Tibial nerve (tissue), 4 donors: Measurements from ENCODE around the gene PANK4. TPM values are rescaled to one million over a fixed set of nuclear protein-coding genes. Genes with fewer than 3 reads are reported as not detected.

Experiments used
- DNase-seq, 2 donors: peaks; one replicate each; pipeline ENCODE4 v3.0.0-alpha.2; 2019; ENCODE audit warnings: low spot score in 2 of 2
- H3K27ac ChIP-seq, 4 donors: fragments of 200-600 bp; sonication (generic) in 3 of 4; one replicate each; pipeline ENCODE4 v1.5.1; 2017 to 2019; ENCODE audit warnings: mild to moderate bottlenecking in 1 of 4
- H3K27me3 ChIP-seq, 2 donors: fragments of 200-600 bp; sonication (generic) in 1 of 2; one replicate each; pipeline versions ENCODE4 v1.5.1 to v1.6.0; 2017 to 2019
- H3K36me3 ChIP-seq, 3 donors: fragments of 200-600 bp; sonication (generic); one replicate each; pipeline ENCODE4 v1.5.1; 2018 to 2019
- H3K4me1 ChIP-seq, 4 donors: fragments of 200-600 bp; sonication (generic) in 3 of 4; one replicate each; pipeline ENCODE4 v1.5.1; 2017 to 2019
- H3K4me3 ChIP-seq, 4 donors: fragments of 200-600 bp; sonication (generic) in 3 of 4; one replicate each; pipeline ENCODE4 v1.5.1; 2017 to 2019; ENCODE audit warnings: mild to moderate bottlenecking in 1 of 4, moderate library complexity in 1 of 4
- H3K9me3 ChIP-seq, 4 donors: fragments of 200-600 bp; sonication (generic) in 3 of 4; one replicate each; pipeline ENCODE4 v1.5.1; 2017 to 2019
- CTCF ChIP-seq, 5 experiments: fragments of 200-600 bp in 3 of 5; fragments of 450-650 bp in 2 of 5; sonication (generic) in 3 of 5; IDR thresholded peaks; one replicate each; pipeline ENCODE4 v1.5.1; 2016 to 2019; ENCODE audit warnings: antibody characterized with exemption in 5 of 5, mild to moderate bottlenecking in 3 of 5, moderate library complexity in 2 of 5
- EP300 ChIP-seq, 2 donors: sonication (generic); formaldehyde crosslinking; IDR thresholded peaks; one replicate each; pipeline ENCODE4 v1.6.1; 2017; ENCODE audit warnings: antibody characterized with exemption in 2 of 2, mild to moderate bottlenecking in 1 of 2
- POLR2A ChIP-seq, 2 donors: fragments of 450-650 bp; IDR thresholded peaks; one replicate each; pipeline ENCODE4 v1.6.1; 2017; ENCODE audit warnings: antibody characterized with exemption in 2 of 2, mild to moderate bottlenecking in 2 of 2, moderate library complexity in 2 of 2
- WGBS, 2 donors: methylation state at CpG; one replicate each; pipeline ENCODE4 v1.1.5; 2018; 5-methylcytosine and 5-hydroxymethylcytosine counted together
- total RNA-seq, 4 donors: library from RNA; depleted of rRNA; stranded (reverse); fragments of >200 nt; gene quantifications; one replicate each; pipeline ENCODE4 v1.1.0, GENCODE V29; 2016

Gene PANK4
- total RNA-seq, 4 donors from 2014 or later, result 14.2 to 50.0 (median 38.1) TPM

- WGBS, 2 donors, result 86 to 92% methylated on average over 11 to 20 of the region's 24 CpGs
- Histone ChIP-seq H3K27ac (no peak overlapping the region), H3K9me3 (no peaks in the 10 kb centered on the region), H3K36me3 (peaks cover 0 to 66% (median 3%) of the 10 kb centered on the region in 3 donors), H3K4me3 (no peak overlapping the region), H3K4me1 (peaks cover 0 to 23% (median 8%) of the 10 kb centered on the region in 4 donors), H3K27me3 (peaks cover 0 to 2% of the 10 kb centered on the region in 2 donors)
- DNase-seq, result no peak
- TF ChIP-seq CTCF (IDR thresholded peaks at IDR 0.05) (peak in 2 of 5 experiments; percentile 24 to 26), POLR2A (IDR thresholded peaks at IDR 0.05) (no peak)
Observed at GRCh38 chr1:2561898-2562895, 35.8 kb upstream of the PANK4 start.

GRCh38 chr1:2561446-2561845 lies 35.0 kb upstream of the PANK4 start:
- Histone ChIP-seq H3K4me1 (peaks cover 0 to 28% (median 13%) of the 10 kb centered on the region in 4 donors), H3K27me3 (no peaks in the 10 kb centered on the region), H3K9me3 (no peaks in the 10 kb centered on the region), H3K36me3 (peaks cover 0 to 66% (median 3%) of the 10 kb centered on the region in 3 donors), H3K27ac (no peak overlapping the region), H3K4me3 (no peak overlapping the region)
- WGBS, 2 donors, result 81 to 86% methylated on average over 11 of the region's 11 CpGs
- no peak for DNase-seq
- TF ChIP-seq EP300 (IDR thresholded peaks at IDR 0.05), result no peak
- no peak for TF ChIP-seq CTCF (IDR thresholded peaks at IDR 0.05)
- no peak for TF ChIP-seq POLR2A (IDR thresholded peaks at IDR 0.05)

GRCh38 chr1:2560299-2561073 lies 34.1 kb upstream of the PANK4 start:
- TF ChIP-seq POLR2A (IDR thresholded peaks at IDR 0.05), result no peak
- TF ChIP-seq EP300 (IDR thresholded peaks at IDR 0.05), result no peak
- TF ChIP-seq CTCF (IDR thresholded peaks at IDR 0.05), result no peak
- WGBS, 2 donors, result 77 to 80% methylated on average over 9 to 14 of the region's 15 CpGs
- peaks cover 0 to 33% (median 16%) of the 10 kb centered on the region in 4 donors for H3K4me1 ChIP-seq

GRCh38 chr1:2559509-2560298 lies 33.3 kb upstream of the PANK4 start:
- peaks cover 0 to 66% (median 3%) of the 10 kb centered on the region in 3 donors for H3K36me3 ChIP-seq
- 73 to 77% methylated on average over 32 to 35 of the region's 35 CpGs for WGBS, 2 donors
- no peak for DNase-seq
- no peaks in the 10 kb centered on the region for H3K9me3 ChIP-seq
- H3K27me3 ChIP-seq, result no peaks in the 10 kb centered on the region
- peaks cover 0 to 41% (median 23%) of the 10 kb centered on the region in 4 donors for H3K4me1 ChIP-seq
- no peak overlapping the region for H3K4me3 ChIP-seq
- TF ChIP-seq EP300 (IDR thresholded peaks at IDR 0.05), result no peak
- TF ChIP-seq CTCF (IDR thresholded peaks at IDR 0.05), result no peak
- TF ChIP-seq POLR2A (IDR thresholded peaks at IDR 0.05), result no peak
- no peak overlapping the region for H3K27ac ChIP-seq

More at GRCh38 chr1:2560299-2561073, 34.1 kb upstream of the PANK4 start:
- no peak for DNase-seq
- Histone ChIP-seq H3K27me3 (no peaks in the 10 kb centered on the region), H3K4me3 (no peak overlapping the region), H3K27ac (no peak overlapping the region), H3K36me3 (peaks cover 0 to 66% (median 3%) of the 10 kb centered on the region in 3 donors), H3K9me3 (no peaks in the 10 kb centered on the region)
